Measurements from ENCODE around the gene OR4D2.
A peak's percentile ranks its signal among the peaks of the same experiment; 100 is the strongest.

OR4D2 gene

DNA sequence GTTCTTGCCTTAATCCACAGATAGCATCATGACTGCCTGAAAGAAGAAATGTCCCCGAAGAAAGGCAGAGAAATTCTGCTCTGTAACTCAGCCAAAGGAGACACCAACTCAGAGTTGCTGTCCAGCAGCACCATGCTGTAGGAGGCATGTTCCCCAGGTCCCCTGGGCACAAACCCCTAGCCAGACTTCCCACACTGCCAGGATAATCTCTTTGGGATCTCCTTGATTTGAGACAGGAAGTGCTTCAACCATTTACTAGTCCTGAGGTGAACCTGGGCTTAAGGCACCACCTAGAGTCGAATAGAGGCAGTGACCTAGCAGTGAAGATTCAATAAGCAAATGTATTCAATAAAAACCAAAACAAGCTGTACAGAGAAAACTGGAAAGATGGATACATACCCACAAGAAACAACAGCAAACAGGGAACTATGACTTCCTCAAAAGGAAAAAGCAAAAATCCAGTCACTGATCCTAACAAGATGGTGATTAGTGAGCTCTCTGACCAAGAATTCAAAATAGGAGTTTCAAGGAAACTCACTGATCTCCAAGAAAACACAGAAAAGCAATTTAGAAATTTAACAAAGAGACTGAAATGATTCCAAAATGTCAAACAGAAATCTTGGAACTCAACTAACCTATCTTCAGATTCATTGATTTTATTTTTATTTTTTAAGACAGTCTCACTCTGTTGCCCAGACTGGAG, 5.7 kb downstream of the OR4D2 start:
- H3K9me3 ChIP-seq, result no peaks in the 10 kb centered on the region
- no peak for DNase-seq
- no peaks in the 10 kb centered on the region for H3K36me3 ChIP-seq
- intact Hi-C loops (cut with DNase I; ENCODE audit: low total_unique reads), result no loop called here
- H3K27me3 ChIP-seq, result peaks cover 0 to 11% of the 10 kb centered on the region in 2 donors
- H3K4me1 ChIP-seq, result no peaks in the 10 kb centered on the region
- H3K27ac ChIP-seq, result no peak overlapping the region
- TF ChIP-seq, protein P1, sequence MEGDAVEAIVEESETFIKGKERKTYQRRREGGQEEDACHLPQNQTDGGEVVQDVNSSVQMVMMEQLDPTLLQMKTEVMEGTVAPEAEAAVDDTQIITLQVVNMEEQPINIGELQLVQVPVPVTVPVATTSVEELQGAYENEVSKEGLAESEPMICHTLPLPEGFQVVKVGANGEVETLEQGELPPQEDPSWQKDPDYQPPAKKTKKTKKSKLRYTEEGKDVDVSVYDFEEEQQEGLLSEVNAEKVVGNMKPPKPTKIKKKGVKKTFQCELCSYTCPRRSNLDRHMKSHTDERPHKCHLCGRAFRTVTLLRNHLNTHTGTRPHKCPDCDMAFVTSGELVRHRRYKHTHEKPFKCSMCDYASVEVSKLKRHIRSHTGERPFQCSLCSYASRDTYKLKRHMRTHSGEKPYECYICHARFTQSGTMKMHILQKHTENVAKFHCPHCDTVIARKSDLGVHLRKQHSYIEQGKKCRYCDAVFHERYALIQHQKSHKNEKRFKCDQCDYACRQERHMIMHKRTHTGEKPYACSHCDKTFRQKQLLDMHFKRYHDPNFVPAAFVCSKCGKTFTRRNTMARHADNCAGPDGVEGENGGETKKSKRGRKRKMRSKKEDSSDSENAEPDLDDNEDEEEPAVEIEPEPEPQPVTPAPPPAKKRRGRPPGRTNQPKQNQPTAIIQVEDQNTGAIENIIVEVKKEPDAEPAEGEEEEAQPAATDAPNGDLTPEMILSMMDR (IDR thresholded peaks at IDR 0.05), result peak in 1 of 2 experiments; percentile 6
- H3K4me3 ChIP-seq, result no peak overlapping the region

DNA sequence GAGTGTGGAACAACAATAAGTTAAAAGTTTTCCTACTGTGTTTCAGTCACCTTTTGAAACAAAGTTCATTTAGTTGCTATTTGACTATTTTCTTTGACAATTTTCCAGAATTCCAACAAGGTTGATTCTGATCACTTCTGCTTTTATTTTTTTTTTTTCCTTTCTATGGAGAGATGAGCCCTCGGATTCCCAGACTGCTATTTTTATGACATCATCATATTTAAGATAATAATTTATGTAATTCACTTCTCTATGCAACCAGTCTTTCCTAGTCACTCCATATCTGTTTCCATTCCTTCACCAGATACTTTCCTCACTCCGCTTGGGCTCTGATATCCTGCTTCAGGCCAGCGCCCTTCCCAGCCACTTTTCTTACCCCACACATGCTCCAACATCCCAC, 8.1 kb downstream of the OR4D2 start:
- DNase-seq, result no peak
- TF ChIP-seq, protein P1 (IDR thresholded peaks at IDR 0.05), result no peak
- Histone ChIP-seq H3K9me3 (no peaks in the 10 kb centered on the region), H3K4me3 (no peak overlapping the region), H3K27ac (no peak overlapping the region), H3K4me1 (no peaks in the 10 kb centered on the region), H3K36me3 (no peaks in the 10 kb centered on the region), H3K27me3 (peaks cover 0 to 11% of the 10 kb centered on the region in 2 donors)
- intact Hi-C loops (cut with DNase I; ENCODE audit: low total_unique reads), result no loop called here

GRCh38 chr17:58176200-58176599, 9.4 kb downstream of the OR4D2 start:
- no peak for DNase-seq
- TF ChIP-seq, protein P1 (IDR thresholded peaks at IDR 0.05), result no peak
- intact Hi-C loops (cut with DNase I; ENCODE audit: low total_unique reads), result no loop called here

GRCh38 chr17:58181796-58182195, 15.0 kb downstream of the OR4D2 start:
- peaks cover 0 to 13% of the 10 kb centered on the region in 2 donors for H3K27me3 ChIP-seq
- TF ChIP-seq, protein P1 (IDR thresholded peaks at IDR 0.05), result no peak
- H3K4me1 ChIP-seq, result no peaks in the 10 kb centered on the region
- DNase-seq, result no peak
- H3K27ac ChIP-seq, result no peak overlapping the region
- no peak overlapping the region for H3K4me3 ChIP-seq
- no peaks in the 10 kb centered on the region for H3K9me3 ChIP-seq
- intact Hi-C loops (cut with DNase I; ENCODE audit: low total_unique reads), result no loop called here
- no peaks in the 10 kb centered on the region for H3K36me3 ChIP-seq

More at GRCh38 chr17:58176200-58176599, 9.4 kb downstream of the OR4D2 start:
- Histone ChIP-seq H3K27ac (no peak overlapping the region), H3K36me3 (no peaks in the 10 kb centered on the region), H3K4me3 (no peak overlapping the region), H3K9me3 (no peaks in the 10 kb centered on the region), H3K27me3 (peaks cover 0 to 11% of the 10 kb centered on the region in 2 donors), H3K4me1 (no peaks in the 10 kb centered on the region)

- no peak for DNase-seq
- Histone ChIP-seq H3K36me3 (no peaks in the 10 kb centered on the region), H3K4me3 (no peak overlapping the region), H3K4me1 (no peaks in the 10 kb centered on the region), H3K9me3 (no peaks in the 10 kb centered on the region), H3K27ac (no peak overlapping the region), H3K27me3 (peaks cover 0 to 14% of the 10 kb centered on the region in 2 donors)
- TF ChIP-seq, protein P1 (IDR thresholded peaks at IDR 0.05), result no peak
- intact Hi-C loops (cut with DNase I; ENCODE audit: low total_unique reads), result no loop called here
Observed at GRCh38 chr17:58183514-58183913, 16.7 kb downstream of the OR4D2 start.

Data from tibial artery (tissue), 4 donors.